Raji (cell line): ENCODE measurements around the gene UBAC2.

ENCODE experiments used
- POLR2A ChIP-seq: IDR thresholded peaks from 2 replicates; pipeline ENCODE4 v1.6.1; 2011; ENCODE audit warnings: low read depth, low read length, control low read depth; ENCODE audit not compliant: insufficient read depth

Gene UBAC2

GRCh38 chr13:99392470-99393135, 191.9 kb downstream of the UBAC2 start:
- no peak for TF ChIP-seq POLR2A

- TF ChIP-seq POLR2A = no peak
These were observed 193.4 kb downstream of the UBAC2 start for GRCh38 chr13:99393791-99394735.

- no peak for TF ChIP-seq POLR2A
These were observed 194.8 kb downstream of the UBAC2 start for GRCh38 chr13:99395436-99395835.

DNA sequence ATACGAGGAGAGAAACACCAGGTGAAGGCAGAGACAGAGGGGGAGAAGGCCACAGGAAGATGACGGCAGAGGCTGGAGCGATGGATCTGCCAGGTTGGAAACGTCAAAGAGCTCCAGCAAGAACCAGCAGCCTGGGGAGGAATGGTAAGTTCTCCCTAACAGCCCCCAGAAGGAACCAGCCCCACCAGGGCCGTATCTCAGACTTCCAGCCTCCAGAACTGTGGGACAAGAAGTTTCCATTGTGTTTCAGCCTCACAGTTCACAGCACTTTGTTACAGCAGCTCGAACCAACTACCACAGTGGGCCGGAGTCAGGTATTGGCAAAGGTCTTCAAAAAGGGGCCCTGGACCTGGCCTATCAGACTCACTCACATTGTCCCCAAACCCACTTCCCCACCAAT, 195.8 kb downstream of the UBAC2 start:
- TF ChIP-seq POLR2A = no peak

DNA sequence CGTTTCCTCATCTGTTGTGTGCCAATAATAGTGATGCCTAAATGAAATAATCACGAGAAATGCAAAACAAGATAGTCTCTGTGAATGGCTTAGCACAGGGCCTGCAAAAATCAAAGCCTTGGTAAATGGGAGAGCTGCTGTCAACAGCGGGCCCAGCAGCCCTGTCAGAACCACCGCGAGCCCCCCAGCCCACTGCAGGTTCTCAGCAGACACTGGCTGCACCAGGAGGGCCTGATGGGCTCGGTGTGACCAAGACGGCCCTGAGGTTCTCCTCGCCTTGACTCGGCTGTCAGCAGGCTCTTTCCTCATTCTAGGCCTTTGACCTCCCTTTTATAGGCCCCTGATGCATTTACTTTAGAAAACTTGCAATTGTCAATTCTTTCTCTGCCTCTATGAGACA, 197.4 kb downstream of the UBAC2 start:
- no peak for TF ChIP-seq POLR2A

- no peak for TF ChIP-seq POLR2A
These were observed 198.4 kb downstream of the UBAC2 start for GRCh38 chr13:99398916-99399622.

DNA sequence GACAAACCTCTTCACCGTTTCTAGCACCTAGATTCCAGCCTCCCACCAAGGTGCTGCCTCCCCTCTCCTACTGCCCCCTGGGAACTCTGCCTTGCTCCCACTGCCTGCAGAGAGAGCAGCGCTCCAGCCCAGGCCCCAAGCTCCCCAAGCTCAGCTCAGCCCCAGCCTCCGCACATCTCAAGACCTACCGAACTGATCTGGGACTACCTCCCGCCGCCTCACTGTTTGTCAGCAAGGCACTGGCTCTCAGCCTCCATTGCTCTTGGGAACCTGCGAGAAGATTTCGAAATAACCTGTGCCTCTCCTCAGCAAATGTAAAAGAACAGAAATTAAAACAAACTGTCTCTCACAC, 198.9 kb downstream of the UBAC2 start:
- TF ChIP-seq POLR2A = no peak

GRCh38 chr13:99403458-99403971, 202.9 kb downstream of the UBAC2 start:
- no peak for TF ChIP-seq POLR2A

DNA sequence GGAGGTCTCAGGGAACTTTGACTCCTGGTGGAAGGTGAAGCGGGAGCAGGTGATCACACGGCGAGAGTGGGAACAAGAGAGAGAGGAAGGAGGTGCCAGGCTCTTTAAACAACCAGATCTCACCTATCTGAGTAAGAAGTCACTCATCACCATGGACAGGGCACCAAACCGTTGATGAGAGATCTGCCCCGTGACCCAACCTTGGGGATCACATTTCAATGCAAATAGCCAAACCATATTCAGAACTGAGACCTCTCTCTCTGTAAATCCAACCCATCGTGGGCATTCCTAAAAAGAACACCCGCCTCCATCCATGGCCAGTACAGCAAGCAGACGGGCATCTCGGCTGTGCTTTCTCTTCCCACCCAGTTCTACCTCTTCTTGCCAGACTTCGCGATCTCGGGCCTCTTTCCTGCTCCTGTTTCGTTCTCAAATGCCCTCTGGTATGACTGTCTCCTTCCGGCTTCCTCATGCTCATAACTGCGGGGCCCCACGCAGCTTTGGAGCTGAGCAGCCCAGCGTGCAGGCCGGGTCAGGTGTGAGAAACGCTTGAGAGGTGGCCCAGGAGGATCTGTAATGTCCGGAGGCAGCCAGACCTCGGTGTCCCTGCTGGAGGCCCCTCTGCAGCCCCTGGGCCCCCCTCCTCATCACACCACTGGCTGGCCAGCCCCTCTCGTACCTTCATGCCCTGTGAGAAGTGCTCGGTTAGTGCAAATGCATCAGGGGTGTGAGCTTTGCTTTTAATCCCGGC, 203.5 kb downstream of the UBAC2 start:
- no peak for TF ChIP-seq POLR2A

DNA sequence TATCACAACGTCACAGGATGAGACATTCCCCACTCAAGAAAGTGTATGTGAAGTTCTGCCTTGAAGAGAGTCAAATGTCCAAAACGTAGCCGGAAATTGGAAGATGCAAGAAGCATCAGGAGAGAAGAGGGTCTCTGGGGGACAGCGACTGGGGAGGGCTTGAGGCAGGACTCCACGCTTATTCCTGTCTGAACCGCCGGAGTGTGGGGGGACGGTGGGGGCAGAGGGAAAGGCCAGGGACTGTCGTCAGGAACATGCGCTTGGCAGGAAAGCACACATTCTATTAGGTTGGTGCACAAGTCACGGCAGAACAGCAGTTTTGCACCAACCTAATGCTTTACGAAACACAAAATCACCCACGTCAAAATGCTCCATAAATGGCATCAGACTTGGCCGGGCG, 205.3 kb downstream of the UBAC2 start:
- TF ChIP-seq POLR2A = no peak

DNA sequence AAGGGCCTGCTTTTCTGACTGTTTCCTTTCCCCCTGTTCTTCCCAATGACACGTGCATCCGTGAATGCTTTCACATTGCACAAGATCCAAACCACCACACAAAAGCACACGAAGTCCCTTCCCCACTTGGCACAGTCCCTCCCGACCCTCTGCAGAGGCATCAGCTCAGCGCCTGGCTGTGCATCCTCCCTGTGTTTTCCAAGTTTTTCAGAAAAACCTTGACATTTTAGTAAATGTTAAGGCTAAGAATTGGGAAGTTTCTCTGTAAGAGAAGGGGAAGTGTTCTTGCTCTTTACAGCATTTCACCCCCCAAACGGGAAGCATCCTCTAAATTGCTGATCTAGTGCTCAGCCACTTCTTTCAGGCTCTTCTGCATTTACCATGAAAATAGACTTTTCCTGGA, 206.1 kb downstream of the UBAC2 start:
- TF ChIP-seq POLR2A = no peak

DNA sequence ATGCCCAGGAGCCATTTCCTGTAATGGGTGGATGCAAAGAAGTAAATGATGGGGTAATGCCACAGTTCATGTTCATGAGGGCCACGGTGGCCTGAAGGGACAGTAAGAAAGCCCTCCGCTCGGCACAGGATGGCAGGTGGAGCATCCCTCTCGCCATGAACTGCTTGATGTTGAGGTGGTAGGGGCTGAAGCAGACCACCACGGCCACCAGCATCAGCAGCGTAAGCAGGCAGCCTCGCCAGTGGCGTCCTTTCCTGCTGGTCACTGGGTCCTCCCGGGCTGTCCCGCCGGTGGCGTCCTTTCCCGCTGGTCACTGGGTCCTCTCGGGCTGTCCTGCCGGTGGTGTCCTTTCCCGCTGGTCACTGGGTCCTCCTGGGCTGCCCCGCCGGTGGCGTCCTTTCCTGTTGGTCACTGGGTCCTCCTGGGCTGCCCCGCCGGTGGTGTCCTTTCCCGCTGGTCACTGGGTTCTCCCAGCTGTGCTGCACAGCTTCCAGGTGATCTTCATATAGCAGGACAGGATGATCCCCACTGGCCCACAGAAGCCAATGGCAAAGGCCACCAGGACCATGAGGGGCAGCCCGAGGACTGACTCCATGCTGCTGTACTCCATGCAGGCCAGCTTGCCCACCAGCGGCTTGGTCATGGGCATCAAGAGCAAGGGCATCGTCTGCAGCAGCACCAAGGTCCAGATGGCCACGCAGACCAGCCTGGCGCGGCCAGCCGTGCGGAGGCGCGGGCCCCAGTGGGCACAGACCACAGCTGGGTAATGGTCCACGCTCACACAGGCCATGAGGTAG, 207.4 kb downstream of the UBAC2 start:
- no peak for TF ChIP-seq POLR2A

DNA sequence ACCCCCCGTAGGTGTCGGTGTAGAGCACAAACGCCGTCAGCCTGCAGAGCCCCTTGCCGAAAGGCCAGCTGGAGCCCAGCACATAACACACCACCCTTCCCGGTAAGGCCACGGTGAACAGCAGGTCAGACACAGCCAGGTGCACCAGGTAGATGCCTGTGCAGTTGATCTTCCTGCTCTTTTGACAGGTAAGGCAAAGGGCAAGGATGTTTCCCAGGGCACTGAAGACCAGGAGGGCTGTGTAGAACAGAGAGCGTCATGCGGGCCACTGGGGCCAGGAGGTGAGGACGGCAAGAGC, 208.0 kb downstream of the UBAC2 start:
- no peak for TF ChIP-seq POLR2A

DNA sequence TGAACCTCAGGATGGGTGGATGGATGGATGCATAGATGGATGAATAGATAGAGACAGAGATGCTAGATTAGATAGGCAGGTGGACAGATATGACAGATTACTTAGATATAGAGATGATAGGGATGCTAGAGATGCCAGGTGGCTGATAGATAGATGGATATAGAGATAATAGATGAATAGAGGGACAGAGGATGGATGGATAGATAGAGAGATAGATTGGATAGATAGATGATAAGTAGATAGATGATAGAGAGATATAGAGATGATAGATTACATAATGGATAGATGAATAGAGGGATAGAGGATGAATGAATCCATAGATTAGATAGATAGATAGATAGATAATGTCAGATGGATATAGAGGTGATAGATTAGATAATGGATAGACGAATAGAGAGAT, 212.2 kb downstream of the UBAC2 start:
- TF ChIP-seq POLR2A = no peak
